Nephron progenitor cell (in vitro differentiated cells): ENCODE data around the gene MMP20.
A peak's percentile ranks its signal among the peaks of the same experiment; 100 is the strongest.

Experiments used
- DNase-seq: peaks from one replicate; pipeline ENCODE4 v3.0.0; 2021
- H3K27ac Mint-ChIP-seq: 2 replicates; pipeline ENCODE4 v1.8.0; 2021; ENCODE audit warnings: mild to moderate bottlenecking, moderate library complexity, mixed read lengths
- H3K27me3 Mint-ChIP-seq: 2 replicates; pipeline ENCODE4 v1.8.0; 2021; ENCODE audit warnings: mild to moderate bottlenecking, low read depth, mixed read lengths; ENCODE audit not compliant: poor library complexity
- H3K36me3 Mint-ChIP-seq: 2 replicates; pipeline ENCODE4 v1.8.0; 2021; ENCODE audit warnings: low read depth, mixed read lengths
- H3K4me1 Mint-ChIP-seq: 2 replicates; pipeline ENCODE4 v1.8.0; 2021; ENCODE audit warnings: mixed read lengths
- H3K4me3 Mint-ChIP-seq: 2 replicates; pipeline ENCODE4 v1.8.0; 2021; ENCODE audit warnings: mild to moderate bottlenecking, moderate library complexity, mixed read lengths
- H3K9me3 Mint-ChIP-seq: 2 replicates; pipeline ENCODE4 v1.8.0; 2021; ENCODE audit warnings: mild to moderate bottlenecking, moderate library complexity, mixed read lengths
- CTCF ChIP-seq: fragments of 200-600 bp; sonication (generic); IDR thresholded peaks from 2 replicates; pipeline ENCODE4 v1.5.0; 2021; ENCODE audit warnings: antibody characterized with exemption

Gene MMP20

GRCh38 chr11:102643941-102644340, 18.8 kb upstream of the MMP20 start:
- DNase-seq = no peak
- H3K36me3 Mint-ChIP-seq = no peaks in the 10 kb centered on the region
- no peak for TF ChIP-seq CTCF
- no peaks in the 10 kb centered on the region for H3K9me3 Mint-ChIP-seq
- H3K4me3 Mint-ChIP-seq = no peak overlapping the region
- no peak overlapping the region for H3K27ac Mint-ChIP-seq
- H3K4me1 Mint-ChIP-seq = peaks cover 12% of the 10 kb centered on the region
- H3K27me3 Mint-ChIP-seq = no peaks in the 10 kb centered on the region

- Mint-ChIP-seq H3K27ac (peak overlapping the region; percentile 2), H3K4me1 (peaks cover 19% of the 10 kb centered on the region), H3K9me3 (no peaks in the 10 kb centered on the region), H3K4me3 (no peak overlapping the region), H3K36me3 (no peaks in the 10 kb centered on the region), H3K27me3 (no peaks in the 10 kb centered on the region)
- TF ChIP-seq CTCF = no peak
- DNase-seq = no peak
Observed at GRCh38 chr11:102640946-102641345, 15.8 kb upstream of the MMP20 start.

GRCh38 chr11:102639656-102640055, 14.5 kb upstream of the MMP20 start:
- Mint-ChIP-seq H3K27ac (no peak overlapping the region), H3K36me3 (no peaks in the 10 kb centered on the region), H3K27me3 (no peaks in the 10 kb centered on the region), H3K4me3 (no peak overlapping the region), H3K4me1 (peaks cover 19% of the 10 kb centered on the region), H3K9me3 (no peaks in the 10 kb centered on the region)
- no peak for DNase-seq
- no peak for TF ChIP-seq CTCF

GRCh38 chr11:102637731-102638130, 12.6 kb upstream of the MMP20 start:
- DNase-seq = no peak
- H3K4me3 Mint-ChIP-seq = no peak overlapping the region
- H3K27ac Mint-ChIP-seq = no peak overlapping the region
- TF ChIP-seq CTCF = no peak
- no peaks in the 10 kb centered on the region for H3K36me3 Mint-ChIP-seq
- H3K9me3 Mint-ChIP-seq = no peaks in the 10 kb centered on the region
- H3K27me3 Mint-ChIP-seq = no peaks in the 10 kb centered on the region
- H3K4me1 Mint-ChIP-seq = peaks cover 19% of the 10 kb centered on the region

GRCh38 chr11:102633385-102634026, 8.4 kb upstream of the MMP20 start:
- no peak for DNase-seq
- no peak for TF ChIP-seq CTCF
- no peaks in the 10 kb centered on the region for H3K9me3 Mint-ChIP-seq
- no peak overlapping the region for H3K27ac Mint-ChIP-seq
- H3K4me1 Mint-ChIP-seq = peaks cover 11% of the 10 kb centered on the region
- peaks cover 4% of the 10 kb centered on the region for H3K27me3 Mint-ChIP-seq
- no peaks in the 10 kb centered on the region for H3K36me3 Mint-ChIP-seq
- no peak overlapping the region for H3K4me3 Mint-ChIP-seq

GRCh38 chr11:102632026-102632425, 6.9 kb upstream of the MMP20 start:
- peaks cover 4% of the 10 kb centered on the region for H3K27me3 Mint-ChIP-seq
- no peak for DNase-seq
- H3K27ac Mint-ChIP-seq = no peak overlapping the region
- peaks cover 5% of the 10 kb centered on the region for H3K4me1 Mint-ChIP-seq
- no peaks in the 10 kb centered on the region for H3K36me3 Mint-ChIP-seq
- no peaks in the 10 kb centered on the region for H3K9me3 Mint-ChIP-seq
- H3K4me3 Mint-ChIP-seq = no peak overlapping the region
- no peak for TF ChIP-seq CTCF
